ENCODE measurements around the gene E4F1.
"Not testable (repeated sequence)": the region's sequence is repeated elsewhere in the genome, so short reads cannot be mapped to it uniquely, and the experiment has no call there.

E4F1 gene

GRCh38 chr16:2232094-2232990, 9.0 kb downstream of the E4F1 start:
- no peak for DNase-seq

GRCh38 chr16:2233046-2233775, 9.8 kb downstream of the E4F1 start:
- no peak for DNase-seq

GRCh38 chr16:2233872-2234812, 10.8 kb downstream of the E4F1 start:
- DNase-seq = no peak

- no peak for DNase-seq
These were observed 11.4 kb downstream of the E4F1 start for GRCh38 chr16:2234813-2235170.

- no peak for DNase-seq
These were observed 11.9 kb downstream of the E4F1 start for GRCh38 chr16:2235234-2235651.

- DNase-seq = no peak
These were observed 12.4 kb downstream of the E4F1 start for GRCh38 chr16:2235695-2236336.

- no peak for DNase-seq
These were observed 13.1 kb downstream of the E4F1 start, which contains the start of gene DNASE1L2 for GRCh38 chr16:2236337-2237101. TSS of gene DNASE1L2 (plus strand) at chr16:2236444. CDS start at chr16:2236817, 373 bp downstream.

- no peak for DNase-seq
These were observed 13.7 kb downstream of the E4F1 start for GRCh38 chr16:2237102-2237482.

- DNase-seq = no peak
These were observed 14.2 kb downstream of the E4F1 start for GRCh38 chr16:2237493-2238149.

- no peak for DNase-seq
These were observed 14.9 kb downstream of the E4F1 start for GRCh38 chr16:2238150-2238837.

- DNase-seq = no peak
These were observed 15.7 kb downstream of the E4F1 start for GRCh38 chr16:2238838-2239675.

- DNase-seq = not testable (repeated sequence)
These were observed 16.9 kb downstream of the E4F1 start for GRCh38 chr16:2240331-2240730.

GRCh38 chr16:2242598-2242997, 19.2 kb downstream of the E4F1 start:
- DNase-seq = no peak

GRCh38 chr16:2243031-2243528, 19.7 kb downstream of the E4F1 start:
- no peak for DNase-seq

GRCh38 chr16:2243781-2244180, 20.4 kb downstream of the E4F1 start:
- no peak for DNase-seq

GRCh38 chr16:2244301-2244700, 20.9 kb downstream of the E4F1 start:
- DNase-seq = no peak

GRCh38 chr16:2244926-2245795, 21.8 kb downstream of the E4F1 start:
- no peak for DNase-seq

- no peak for DNase-seq
These were observed 23.0 kb downstream of the E4F1 start for GRCh38 chr16:2246301-2246885.
